A375 (cell line): ENCODE results near the gene MKLN1. TPM values are rescaled to one million over a fixed set of nuclear protein-coding genes. Genes with fewer than 3 reads are reported as not detected.

ENCODE experiments used
- total RNA-seq: library from RNA; depleted of rRNA; stranded (reverse); fragments of >200 nt; shearing (Covaris generic); gene quantifications from 2 replicates; pipeline ENCODE4 v1.2.3, GENCODE V29; 2014; rRNA removed

MKLN1 gene
- 21.5 and 27.0 TPM in 2 replicates for total RNA-seq

DNA sequence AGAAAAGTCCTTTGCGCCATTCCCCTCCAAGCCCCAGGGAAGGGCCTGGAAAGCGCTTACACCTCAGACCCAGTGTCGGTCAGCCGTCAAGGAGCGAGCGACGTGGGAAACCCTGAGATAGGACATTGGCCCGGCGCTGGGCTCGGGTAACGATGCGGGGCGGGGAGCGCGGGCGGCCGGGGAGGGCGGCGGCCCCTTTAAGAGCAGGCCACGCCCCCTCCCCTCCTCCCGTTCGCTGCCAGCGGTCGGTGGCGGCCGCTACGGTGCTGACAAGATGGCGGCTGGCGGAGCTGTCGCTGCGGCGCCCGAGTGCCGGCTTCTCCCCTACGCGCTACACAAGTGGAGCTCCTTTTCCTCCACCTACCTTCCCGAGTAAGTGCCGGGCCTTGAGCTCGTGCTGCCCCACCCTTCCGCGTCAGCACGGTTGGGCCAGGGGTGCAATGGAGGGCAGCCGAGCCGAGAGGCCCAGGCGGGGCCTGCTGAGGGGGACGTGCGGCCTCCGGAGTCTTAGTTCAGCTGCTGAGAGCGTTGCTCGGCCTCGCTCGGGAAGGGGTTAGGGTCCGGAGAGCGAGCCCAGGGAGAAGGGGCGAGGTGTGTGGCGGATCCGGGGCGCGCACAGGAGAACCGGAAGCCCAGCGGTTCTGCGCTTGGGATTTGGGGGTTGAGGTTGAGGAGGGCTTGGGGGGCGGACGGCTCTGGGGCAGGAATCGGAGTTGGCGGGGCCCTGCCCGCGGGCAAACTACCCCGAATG lies at the start of gene MKLN1:
Gene MKLN1 (plus strand): TSS at position 251 of the 751 bp plus-strand sequence. CDS start 24 bp downstream, at position 275.

Other genes starting within 250 kb of the MKLN1 start
- 12.0 and 12.7 TPM in 2 replicates for gene PODXL, start 228.8 kb downstream of the MKLN1 start, total RNA-seq